ENCODE measurements around the gene GRIA3.

The GRIA3 gene

DNA sequence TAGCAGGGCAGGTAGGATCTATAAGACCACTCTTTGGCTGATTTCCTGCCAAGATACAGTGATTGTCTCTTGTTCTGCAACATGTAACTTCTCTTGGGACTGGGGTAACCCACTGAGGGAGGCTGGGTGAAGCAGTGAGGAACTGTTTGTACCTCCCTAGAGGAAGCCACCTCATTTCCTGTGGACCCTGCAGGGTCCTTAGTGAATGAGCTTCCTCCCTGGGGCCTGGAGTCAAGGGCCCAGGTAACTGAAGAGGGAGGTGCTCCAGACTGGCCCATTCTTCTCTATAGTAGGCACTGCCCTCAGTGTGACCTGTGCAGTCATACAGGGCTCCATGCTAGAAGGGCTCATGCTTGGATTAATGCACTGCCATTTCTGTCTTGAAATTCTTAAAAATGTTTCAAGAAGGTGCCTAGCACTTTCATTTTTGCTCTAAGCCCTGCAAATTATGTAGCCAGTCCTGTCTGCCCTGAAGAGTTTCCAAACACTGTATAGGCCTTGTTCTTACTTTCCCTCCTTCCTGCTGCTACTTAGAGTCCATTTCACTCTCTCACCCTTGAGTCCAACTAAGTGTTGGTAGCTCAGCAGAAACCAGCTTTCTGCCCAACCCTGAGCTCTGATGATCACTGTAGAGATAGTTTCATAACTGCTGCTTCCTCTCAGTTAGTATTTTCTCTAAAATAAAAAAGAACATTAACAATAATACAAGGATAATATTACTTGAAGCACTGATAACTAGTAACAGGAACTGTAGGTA is 8.5 kb upstream of the GRIA3 start:
- no peak overlapping the region for H3K27ac Mint-ChIP-seq
- H3K9me3 Mint-ChIP-seq = no peaks in the 10 kb centered on the region
- H3K36me3 Mint-ChIP-seq (ENCODE audit: low read depth) = no peaks in the 10 kb centered on the region
- H3K27me3 Mint-ChIP-seq (ENCODE audit: low read depth) = no peaks in the 10 kb centered on the region
- no peak for DNase-seq (ENCODE audit: low spot score)
- H3K4me1 Mint-ChIP-seq (ENCODE audit: low read depth) = no peaks in the 10 kb centered on the region
- H3K4me3 Mint-ChIP-seq = no peak overlapping the region

- peaks cover 33% of the 10 kb centered on the region for H3K27me3 Mint-ChIP-seq (ENCODE audit: low read depth)
- H3K36me3 Mint-ChIP-seq (ENCODE audit: low read depth) = no peaks in the 10 kb centered on the region
- no peak overlapping the region for H3K27ac Mint-ChIP-seq
- no peaks in the 10 kb centered on the region for H3K9me3 Mint-ChIP-seq
- DNase-seq (ENCODE audit: low spot score) = no peak
- H3K4me1 Mint-ChIP-seq (ENCODE audit: low read depth) = no peaks in the 10 kb centered on the region
- no peak overlapping the region for H3K4me3 Mint-ChIP-seq
These were observed 2.7 kb upstream of the GRIA3 start for GRCh38 chrX:123181233-123181914.

DNA sequence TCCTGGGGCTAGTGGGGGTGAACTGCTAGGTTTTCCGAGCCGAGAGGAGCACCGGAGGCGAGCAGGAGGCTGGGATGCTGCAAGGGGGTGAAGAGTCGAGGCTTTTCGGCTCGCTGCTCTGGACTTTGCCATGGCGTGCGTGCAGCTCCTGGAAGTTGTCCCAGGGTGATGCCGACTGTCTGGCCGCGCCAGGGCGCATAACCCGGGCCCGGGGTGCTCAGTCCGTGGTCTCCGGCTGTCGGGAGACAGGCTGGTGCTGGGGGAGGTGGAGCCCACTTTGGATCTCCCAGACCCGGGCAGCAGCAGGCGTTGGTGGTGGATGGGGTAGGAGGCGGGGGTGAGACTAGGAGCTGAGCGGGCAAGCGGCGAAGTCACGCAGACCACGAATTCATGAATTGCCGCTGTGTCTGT is 793 bp downstream of the GRIA3 start:
- Mint-ChIP-seq H3K4me3 (no peak overlapping the region), H3K9me3 (no peaks in the 10 kb centered on the region), H3K27ac (no peak overlapping the region), H3K36me3 (ENCODE audit: low read depth) (no peaks in the 10 kb centered on the region), H3K27me3 (ENCODE audit: low read depth) (peaks cover 35% of the 10 kb centered on the region), H3K4me1 (ENCODE audit: low read depth) (no peaks in the 10 kb centered on the region)
- DNase-seq (ENCODE audit: low spot score) = no peak

DNA sequence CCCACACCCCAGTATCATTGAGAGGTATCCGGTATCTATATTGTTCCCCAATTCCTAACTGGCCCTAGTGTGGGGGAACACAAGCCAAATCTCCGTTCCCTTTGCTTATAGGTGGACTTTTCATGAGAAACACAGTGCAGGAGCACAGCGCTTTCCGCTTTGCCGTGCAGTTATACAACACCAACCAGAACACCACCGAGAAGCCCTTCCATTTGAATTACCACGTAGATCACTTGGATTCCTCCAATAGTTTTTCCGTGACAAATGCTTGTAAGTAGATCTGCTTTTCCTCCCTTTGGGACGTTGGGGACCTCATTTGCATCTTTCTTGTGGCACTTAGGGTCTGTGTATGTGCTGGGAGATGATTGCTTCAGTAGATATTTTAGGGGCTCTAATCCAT is 1.6 kb downstream of the GRIA3 start:
- Mint-ChIP-seq H3K27me3 (ENCODE audit: low read depth) (peaks cover 35% of the 10 kb centered on the region), H3K36me3 (ENCODE audit: low read depth) (no peaks in the 10 kb centered on the region), H3K27ac (no peak overlapping the region), H3K4me1 (ENCODE audit: low read depth) (no peaks in the 10 kb centered on the region), H3K4me3 (no peak overlapping the region), H3K9me3 (no peaks in the 10 kb centered on the region)
- no peak for DNase-seq (ENCODE audit: low spot score)

GRCh38 chrX:123186801-123187200 is 2.7 kb downstream of the GRIA3 start:
- Mint-ChIP-seq H3K4me1 (ENCODE audit: low read depth) (no peaks in the 10 kb centered on the region), H3K36me3 (ENCODE audit: low read depth) (no peaks in the 10 kb centered on the region), H3K9me3 (no peaks in the 10 kb centered on the region), H3K4me3 (no peak overlapping the region), H3K27ac (no peak overlapping the region), H3K27me3 (ENCODE audit: low read depth) (peaks cover 35% of the 10 kb centered on the region)
- no peak for DNase-seq (ENCODE audit: low spot score)

DNA sequence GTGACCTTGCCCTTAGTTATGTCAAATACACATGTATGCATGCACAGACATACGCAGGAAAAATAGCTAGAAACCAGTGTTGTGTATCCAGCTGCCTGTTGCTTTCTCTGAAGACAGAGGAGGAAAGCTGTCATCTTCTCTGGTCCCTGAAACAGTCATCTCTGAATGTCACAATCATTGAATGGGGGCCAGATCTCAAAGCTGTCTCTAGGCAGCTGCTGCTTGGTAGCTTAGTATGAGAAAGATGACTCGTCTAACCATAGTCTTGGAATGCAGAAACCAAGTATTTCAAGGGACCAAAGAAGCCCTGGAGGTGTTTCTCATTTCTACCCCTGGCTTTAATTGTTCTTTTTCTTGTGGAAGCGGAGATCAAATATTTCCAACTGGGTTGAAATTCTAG is 4.0 kb downstream of the GRIA3 start:
- no peak for DNase-seq (ENCODE audit: low spot score)
- Mint-ChIP-seq H3K27ac (no peak overlapping the region), H3K27me3 (ENCODE audit: low read depth) (peaks cover 30% of the 10 kb centered on the region), H3K4me3 (no peak overlapping the region), H3K4me1 (ENCODE audit: low read depth) (no peaks in the 10 kb centered on the region), H3K36me3 (ENCODE audit: low read depth) (no peaks in the 10 kb centered on the region), H3K9me3 (no peaks in the 10 kb centered on the region)

DNA sequence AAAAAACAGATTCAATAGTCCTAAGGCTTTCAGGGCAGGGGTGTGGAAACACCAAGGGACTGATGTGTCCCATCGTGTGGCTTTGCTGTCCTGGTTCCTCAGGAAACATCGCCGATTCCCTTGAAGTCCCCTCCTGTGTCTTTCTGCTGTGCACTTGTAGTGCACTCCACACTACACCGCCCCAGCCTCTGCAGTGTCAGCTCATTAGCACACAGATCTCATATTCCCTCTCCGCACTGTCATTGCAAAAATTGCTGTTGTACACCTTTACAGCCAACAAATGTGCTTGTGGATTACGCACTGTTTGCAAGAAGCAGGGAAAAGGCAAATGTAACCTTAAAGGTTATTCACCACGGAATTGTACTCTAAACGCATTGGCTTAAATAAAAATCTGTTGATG is 5.3 kb downstream of the GRIA3 start:
- H3K4me3 Mint-ChIP-seq = no peak overlapping the region
- no peaks in the 10 kb centered on the region for H3K9me3 Mint-ChIP-seq
- DNase-seq (ENCODE audit: low spot score) = no peak
- no peaks in the 10 kb centered on the region for H3K4me1 Mint-ChIP-seq (ENCODE audit: low read depth)
- no peak overlapping the region for H3K27ac Mint-ChIP-seq
- H3K27me3 Mint-ChIP-seq (ENCODE audit: low read depth) = peaks cover 17% of the 10 kb centered on the region
- H3K36me3 Mint-ChIP-seq (ENCODE audit: low read depth) = no peaks in the 10 kb centered on the region

GRCh38 chrX:123190096-123190495 is 6.0 kb downstream of the GRIA3 start:
- Mint-ChIP-seq H3K36me3 (ENCODE audit: low read depth) (no peaks in the 10 kb centered on the region), H3K27me3 (ENCODE audit: low read depth) (peaks cover 15% of the 10 kb centered on the region), H3K9me3 (no peaks in the 10 kb centered on the region), H3K4me1 (ENCODE audit: low read depth) (no peaks in the 10 kb centered on the region), H3K27ac (no peak overlapping the region), H3K4me3 (no peak overlapping the region)
- DNase-seq (ENCODE audit: low spot score) = no peak

DNA sequence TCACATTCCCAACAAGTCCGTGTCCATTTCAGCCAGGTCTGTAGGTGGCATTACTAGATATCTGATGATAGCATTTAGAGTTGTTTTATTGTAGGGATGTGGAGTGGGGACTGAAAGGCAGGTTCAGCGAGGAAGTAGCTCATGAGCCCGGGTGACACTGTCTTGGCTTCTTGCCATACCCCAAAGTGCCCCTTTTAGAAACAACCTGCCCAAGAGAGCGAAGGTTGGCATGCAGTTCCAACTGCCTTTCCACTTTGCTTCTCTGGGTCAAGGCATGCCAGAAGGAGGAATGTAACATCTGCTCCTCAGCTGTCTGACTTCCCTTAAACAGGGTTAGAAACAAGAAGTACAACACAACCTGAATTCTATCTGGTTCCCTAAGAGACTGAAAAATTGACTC is 9.0 kb downstream of the GRIA3 start:
- Mint-ChIP-seq H3K36me3 (ENCODE audit: low read depth) (no peaks in the 10 kb centered on the region), H3K27ac (no peak overlapping the region), H3K27me3 (ENCODE audit: low read depth) (no peaks in the 10 kb centered on the region), H3K9me3 (no peaks in the 10 kb centered on the region), H3K4me1 (ENCODE audit: low read depth) (no peaks in the 10 kb centered on the region), H3K4me3 (no peak overlapping the region)
- no peak for DNase-seq (ENCODE audit: low spot score)

DNA sequence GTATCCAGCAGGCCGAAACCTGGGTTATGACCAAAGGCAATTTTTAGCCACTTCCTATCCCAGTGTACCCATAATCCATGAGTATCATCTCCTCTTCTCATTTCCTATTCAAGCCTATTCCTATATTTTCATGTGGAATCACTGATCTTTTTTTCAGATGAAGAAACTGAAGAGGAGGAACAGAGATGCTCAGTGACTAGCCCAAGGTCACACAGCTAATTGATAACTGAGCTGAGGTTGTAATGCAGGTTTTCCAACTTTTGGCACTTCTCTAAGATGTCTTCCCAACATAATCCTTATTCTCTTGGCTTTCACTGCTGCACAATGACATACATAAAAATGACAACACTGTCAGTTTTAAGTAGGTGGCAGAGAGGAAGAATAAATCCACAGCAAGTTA is 15.3 kb downstream of the GRIA3 start:
- Mint-ChIP-seq H3K27ac (no peak overlapping the region), H3K9me3 (no peaks in the 10 kb centered on the region), H3K27me3 (ENCODE audit: low read depth) (no peaks in the 10 kb centered on the region), H3K36me3 (ENCODE audit: low read depth) (no peaks in the 10 kb centered on the region), H3K4me3 (no peak overlapping the region), H3K4me1 (ENCODE audit: low read depth) (no peaks in the 10 kb centered on the region)
- DNase-seq (ENCODE audit: low spot score) = no peak

DNA sequence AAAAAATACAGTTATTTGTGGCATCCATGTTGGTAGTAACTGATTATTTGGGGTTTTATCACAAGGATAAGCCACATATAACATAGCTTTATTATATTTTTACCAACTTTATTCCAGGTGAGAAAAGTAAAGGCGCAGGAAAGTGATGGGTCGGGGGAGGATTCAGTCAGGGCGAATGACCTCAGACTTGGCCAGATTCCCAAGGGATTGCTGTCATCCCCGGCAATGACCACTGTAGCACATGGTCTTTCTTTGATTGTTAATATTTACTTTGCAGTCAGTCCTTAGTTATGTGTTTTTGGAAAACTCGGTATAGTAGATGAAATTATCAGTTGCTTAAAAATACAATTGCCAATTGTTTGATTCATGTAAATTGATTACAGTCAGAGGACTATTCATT is 17.6 kb downstream of the GRIA3 start:
- no peak for DNase-seq (ENCODE audit: low spot score)
- Mint-ChIP-seq H3K9me3 (no peaks in the 10 kb centered on the region), H3K27ac (no peak overlapping the region), H3K27me3 (ENCODE audit: low read depth) (no peaks in the 10 kb centered on the region), H3K4me3 (no peak overlapping the region), H3K36me3 (ENCODE audit: low read depth) (no peaks in the 10 kb centered on the region), H3K4me1 (ENCODE audit: low read depth) (no peaks in the 10 kb centered on the region)

GRCh38 chrX:123202523-123202922 is 18.4 kb downstream of the GRIA3 start:
- Mint-ChIP-seq H3K27ac (no peak overlapping the region), H3K36me3 (ENCODE audit: low read depth) (no peaks in the 10 kb centered on the region), H3K27me3 (ENCODE audit: low read depth) (no peaks in the 10 kb centered on the region), H3K4me3 (no peak overlapping the region), H3K4me1 (ENCODE audit: low read depth) (no peaks in the 10 kb centered on the region), H3K9me3 (no peaks in the 10 kb centered on the region)
- DNase-seq (ENCODE audit: low spot score) = no peak

DNA sequence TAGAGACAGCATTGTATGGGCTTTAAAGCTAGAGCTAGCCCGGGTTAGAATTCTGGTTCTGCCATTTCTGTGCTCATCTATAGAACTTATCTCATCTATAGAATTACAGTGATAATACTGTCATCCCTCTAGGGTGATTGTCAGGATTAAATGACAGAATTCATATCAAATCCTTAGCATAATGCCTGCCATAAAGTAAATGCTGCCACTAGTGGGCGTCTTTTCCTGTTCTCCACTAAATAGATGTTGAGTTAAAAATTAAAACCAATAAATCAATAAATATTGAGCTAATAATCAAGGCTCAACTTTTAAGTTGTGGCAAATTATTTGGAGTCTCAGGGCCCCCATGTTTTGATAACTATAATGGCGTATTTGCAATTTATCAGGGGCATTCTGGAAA is 19.7 kb downstream of the GRIA3 start:
- no peak overlapping the region for H3K27ac Mint-ChIP-seq

DNA sequence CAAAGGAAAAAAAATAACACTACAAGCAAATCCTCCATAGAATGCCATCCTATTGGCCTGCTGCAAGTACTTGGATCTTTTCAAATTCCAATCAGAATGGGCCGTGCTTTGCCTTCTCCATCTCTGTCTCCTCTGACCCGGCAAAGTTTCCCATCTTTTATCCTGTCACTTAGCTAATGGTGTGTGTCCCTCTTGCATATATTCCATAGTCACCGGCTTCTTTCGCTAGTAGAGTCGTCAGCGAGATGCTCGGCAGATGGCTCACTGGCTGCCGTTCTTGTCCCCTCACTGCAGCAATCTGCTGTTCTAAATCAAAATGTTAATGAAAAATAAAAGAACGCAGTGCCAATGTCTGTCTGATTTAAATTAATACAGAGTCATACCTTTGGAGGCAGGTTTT is 22.1 kb downstream of the GRIA3 start:
- no peak for DNase-seq (ENCODE audit: low spot score)
- Mint-ChIP-seq H3K9me3 (no peaks in the 10 kb centered on the region), H3K27me3 (ENCODE audit: low read depth) (no peaks in the 10 kb centered on the region), H3K36me3 (ENCODE audit: low read depth) (no peaks in the 10 kb centered on the region), H3K4me1 (ENCODE audit: low read depth) (no peaks in the 10 kb centered on the region), H3K4me3 (no peak overlapping the region), H3K27ac (no peak overlapping the region)

More for the DNA sequence above, 19.7 kb downstream of the GRIA3 start:
- H3K36me3 Mint-ChIP-seq (ENCODE audit: low read depth) = no peaks in the 10 kb centered on the region
- no peaks in the 10 kb centered on the region for H3K4me1 Mint-ChIP-seq (ENCODE audit: low read depth)
- H3K4me3 Mint-ChIP-seq = no peak overlapping the region
- no peaks in the 10 kb centered on the region for H3K9me3 Mint-ChIP-seq
- H3K27me3 Mint-ChIP-seq (ENCODE audit: low read depth) = no peaks in the 10 kb centered on the region
- no peak for DNase-seq (ENCODE audit: low spot score)

- no peak overlapping the region for H3K27ac Mint-ChIP-seq
- no peaks in the 10 kb centered on the region for H3K36me3 Mint-ChIP-seq (ENCODE audit: low read depth)
- DNase-seq (ENCODE audit: low spot score) = no peak
- no peaks in the 10 kb centered on the region for H3K27me3 Mint-ChIP-seq (ENCODE audit: low read depth)
- no peak overlapping the region for H3K4me3 Mint-ChIP-seq
- no peaks in the 10 kb centered on the region for H3K9me3 Mint-ChIP-seq
- no peaks in the 10 kb centered on the region for H3K4me1 Mint-ChIP-seq (ENCODE audit: low read depth)
These were observed 26.2 kb downstream of the GRIA3 start for GRCh38 chrX:123210252-123210651.

Measured in T-helper 2 cell treated with Interferon-gamma antibody and Interleukin-4, amounts not matched to agents 5 μg/mL and 100 μg/mL, for 36 hours (primary cell).